HepG2 (cell line): ENCODE results near the gene SEC61G. TPM values are rescaled to one million over a fixed set of nuclear protein-coding genes. Genes with fewer than 3 reads are reported as not detected.
A peak's percentile ranks its signal among the peaks of the same experiment; 100 is the strongest.

Experiments
- CREM ChIP-seq, 2 experiments: sonication (generic) in 1 of 2; formaldehyde crosslinking in 1 of 2; IDR thresholded peaks; 2 replicates each; pipeline versions ENCODE4 v1.4.0 to v1.6.1; 2016 to 2020; ENCODE audit warnings: antibody characterized with exemption in 1 of 2, mild to moderate bottlenecking in 1 of 2, missing genetic modification reagents in 1 of 2
- GABPA ChIP-seq, 2 experiments: IDR thresholded peaks; 2 replicates each; pipeline ENCODE4 v1.6.1; 2011 to 2016; ENCODE audit warnings: low read depth in 2 of 2, low read length in 1 of 2, missing biosample characterization in 1 of 2, missing genetic modification characterization in 1 of 2
- HNF4A ChIP-seq: sonication (generic); formaldehyde crosslinking; IDR thresholded peaks from 2 replicates; pipeline ENCODE4 v1.4.0; 2020; ENCODE audit warnings: missing genetic modification reagents
- JUN ChIP-seq: sonication (generic); formaldehyde crosslinking; IDR thresholded peaks from 2 replicates; pipeline ENCODE4 v1.4.0; 2020; ENCODE audit warnings: mild to moderate bottlenecking, missing genetic modification reagents
- KDM3A ChIP-seq: IDR thresholded peaks from 2 replicates; pipeline ENCODE4 v1.6.1; 2018; ENCODE audit warnings: low read depth, missing compliant biosample characterization
- MEF2D ChIP-seq: sonication (generic); formaldehyde crosslinking; IDR thresholded peaks from 2 replicates; pipeline ENCODE4 v1.5.1; 2020; ENCODE audit warnings: mild to moderate bottlenecking, missing genetic modification reagents
- PPARG ChIP-seq: conservative IDR thresholded peaks from 2 replicates; pipeline ENCODE4 v1.6.1; 2016; ENCODE audit warnings: missing biosample characterization, missing genetic modification reagents
- SMAD1 ChIP-seq: sonication (generic); formaldehyde crosslinking; IDR thresholded peaks from 2 replicates; pipeline ENCODE4 v1.4.0; 2020; ENCODE audit warnings: missing genetic modification reagents, low read depth, mild to moderate bottlenecking, borderline replicate concordance
- SOX13 ChIP-seq, 3 experiments: fragments of 450-650 bp in 1 of 3; sonication (generic) in 1 of 3; formaldehyde crosslinking in 1 of 3; IDR thresholded peaks in 2 of 3; conservative IDR thresholded peaks in 1 of 3; 2 replicates each; pipeline versions ENCODE4 v1.5.0 to v1.6.1; 2016 to 2020; ENCODE audit warnings: antibody characterized with exemption in 1 of 3, mild to moderate bottlenecking in 1 of 3, missing compliant biosample characterization in 1 of 3, missing genetic modification reagents in 1 of 3, moderate library complexity in 1 of 3
- SRF ChIP-seq: IDR thresholded peaks from 2 replicates; pipeline ENCODE4 v1.6.1; 2011; ENCODE audit warnings: mild to moderate bottlenecking, low read depth, low read length, moderate library complexity
- U2AF1 ChIP-seq: fragments of 200-400 bp; formaldehyde crosslinking; optimal IDR thresholded peaks from 2 replicates; pipeline ENCODE3; 2017; ENCODE audit warnings: mild to moderate bottlenecking, low read depth, low read length
- ZFY ChIP-seq: sonication (generic); formaldehyde crosslinking; IDR thresholded peaks from 2 replicates; pipeline ENCODE4 v1.4.0; 2020; ENCODE audit warnings: missing genetic modification reagents
- ZKSCAN1 ChIP-seq: fragments of 150-350 bp; IDR thresholded peaks from 2 replicates; pipeline ENCODE4 v1.6.1; 2014; ENCODE audit warnings: low read length
- ZNF644 ChIP-seq: IDR thresholded peaks from 2 replicates; pipeline ENCODE4 v1.6.1; 2016; ENCODE audit warnings: low read depth
- ZNF672 ChIP-seq: sonication (generic); formaldehyde crosslinking; IDR thresholded peaks from 2 replicates; pipeline ENCODE4 v1.8.1; 2022; ENCODE audit warnings: missing genetic modification reagents
- ZNF790 ChIP-seq: sonication (generic); formaldehyde crosslinking; IDR thresholded peaks from 2 replicates; pipeline ENCODE4 v1.8.0; 2022; ENCODE audit warnings: missing genetic modification reagents, mild to moderate bottlenecking, borderline replicate concordance
- ZNF841 ChIP-seq: sonication (generic); formaldehyde crosslinking; IDR thresholded peaks from 2 replicates; pipeline ENCODE4 v1.8.1; 2023; ENCODE audit warnings: missing genetic modification reagents, borderline replicate concordance
- ZNF891 ChIP-seq: sonication (generic); formaldehyde crosslinking; IDR thresholded peaks from 2 replicates; pipeline ENCODE4 v1.5.0; 2020; ENCODE audit warnings: mild to moderate bottlenecking, missing genetic modification reagents
- polyA plus RNA-seq, 8 experiments: library from polyadenylated mRNA; depleted of rRNA in 3 of 8; stranded (reverse) in 7 of 8; unstranded in 1 of 8; fragments of >200 nt; fragmentation: Illumina TruSeq in 4 of 8; extraction: Trizol in 4 of 8; gene quantifications; 2 replicates each; pipeline versions ENCODE4 v1.2.1 to v1.2.3, GENCODE V29; 2011 to 2016; ENCODE audit warnings: low read depth in 4 of 8, missing spikeins in 1 of 8, mixed read lengths in 1 of 8; ENCODE audit not compliant: insufficient read depth in 1 of 8
- total RNA-seq, 5 experiments: library from RNA; depleted of rRNA; stranded (reverse); fragments of >200 nt; fragmentation: Illumina TruSeq; extraction: Trizol; gene quantifications; 2 replicates each; pipeline ENCODE4 v1.2.3, GENCODE V29; 2016; ENCODE audit warnings: low read depth in 1 of 5
- TF ChIP-seq, protein P1 (sequence below): sonication (generic); formaldehyde crosslinking; IDR thresholded peaks from 2 replicates; pipeline ENCODE4; 2020; ENCODE audit warnings: missing genetic modification reagents, mild to moderate bottlenecking, borderline replicate concordance

Gene SEC61G
- total and polyA plus RNA-seq, 2 of the 13 experiments (the other 11 are each of a cell fraction or from before 2014, with no cell fraction given), result 126 to 328 TPM

DNA sequence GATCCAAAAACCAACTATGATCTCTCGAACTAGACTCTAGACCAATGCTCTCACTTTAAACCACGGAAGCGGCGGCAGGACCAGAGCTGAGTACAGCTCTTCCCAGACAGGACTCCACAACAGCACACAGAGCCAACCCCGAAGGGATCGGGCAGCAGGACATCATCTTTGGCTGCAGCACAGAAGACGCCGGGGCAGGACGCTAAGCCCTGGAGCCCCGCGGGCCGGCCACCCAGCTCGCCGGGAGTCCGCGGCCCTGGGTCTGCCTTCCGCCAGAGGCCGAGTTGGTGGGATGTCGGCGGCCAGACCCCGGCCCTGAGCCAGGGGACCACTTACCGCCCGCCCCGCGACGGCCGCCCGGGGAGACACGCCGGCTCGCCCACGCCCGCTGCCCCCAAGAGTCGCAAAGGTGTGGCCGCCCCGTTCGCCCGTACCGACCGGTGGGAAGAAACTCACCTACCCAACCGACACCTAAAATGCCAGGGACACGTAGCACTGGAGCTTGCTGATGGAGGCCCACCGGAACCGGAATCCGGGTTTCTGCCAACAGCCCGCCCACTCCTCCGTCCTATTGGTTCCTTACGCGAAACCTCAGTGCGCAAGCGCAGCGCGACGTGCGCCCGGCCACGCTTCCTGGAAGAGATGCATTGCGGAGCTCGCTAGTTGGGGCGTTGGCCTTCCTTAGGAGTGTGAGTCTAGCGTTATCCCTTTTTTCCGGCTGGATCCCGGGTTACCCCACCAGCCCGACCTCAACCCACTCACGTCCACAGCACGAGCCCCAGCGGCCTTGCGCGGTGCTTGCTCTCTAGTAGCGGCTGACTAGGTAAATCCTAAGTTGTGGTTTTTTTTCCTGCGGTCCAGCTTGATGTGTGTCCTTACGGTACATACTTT lies at the start of gene SEC61G (continued):
- TF ChIP-seq GABPA (IDR thresholded peaks at IDR 0.05; ENCODE audit: low read depth, low read length) (peak; percentile 96), GABPA (CRISPR knock-in tag; IDR thresholded peaks at IDR 0.05; ENCODE audit: low read depth) (peak; percentile 95), SMAD1 (CRISPR knock-in tag) (no peak; the same call in 1 of the 2 replicates), ZNF644 (no peak), ZNF790 (CRISPR knock-in tag) (peak; percentile 21; the same call in 1 of the 2 replicates), KDM3A (peak; percentile 42; the same call in 1 of the 2 replicates), SRF (no peak), MEF2D (CRISPR knock-in tag) (peak; percentile 23; the same call in 1 of the 2 replicates), JUN (CRISPR knock-in tag) (no peak), SOX13 (IDR thresholded peaks at IDR 0.05) (no peak), SOX13 (CRISPR knock-in tag; conservative IDR thresholded peaks at IDR 0.05 in 1 of 2, IDR thresholded peaks at IDR 0.05 in 1 of 2) (0 out of 4 replicates have a peak, but pooled peaks of 1 of the 2 experiments have one; percentile 54), ZNF672 (no peak), ZNF841 (CRISPR knock-in tag) (no peak), U2AF1 (no peak), ZKSCAN1 (no peak), PPARG (CRISPR knock-in tag) (0 out of 2 replicates have a peak, but pooled peaks have one; percentile 20), HNF4A (CRISPR knock-in tag) (no peak), CREM (IDR thresholded peaks at IDR 0.05) (peak; percentile 77), CREM (CRISPR knock-in tag; IDR thresholded peaks at IDR 0.05) (no peak), ZFY (CRISPR knock-in tag) (peak; percentile 97), ZNF891 (CRISPR knock-in tag) (peak; percentile 94)
- TF ChIP-seq, protein P1, sequence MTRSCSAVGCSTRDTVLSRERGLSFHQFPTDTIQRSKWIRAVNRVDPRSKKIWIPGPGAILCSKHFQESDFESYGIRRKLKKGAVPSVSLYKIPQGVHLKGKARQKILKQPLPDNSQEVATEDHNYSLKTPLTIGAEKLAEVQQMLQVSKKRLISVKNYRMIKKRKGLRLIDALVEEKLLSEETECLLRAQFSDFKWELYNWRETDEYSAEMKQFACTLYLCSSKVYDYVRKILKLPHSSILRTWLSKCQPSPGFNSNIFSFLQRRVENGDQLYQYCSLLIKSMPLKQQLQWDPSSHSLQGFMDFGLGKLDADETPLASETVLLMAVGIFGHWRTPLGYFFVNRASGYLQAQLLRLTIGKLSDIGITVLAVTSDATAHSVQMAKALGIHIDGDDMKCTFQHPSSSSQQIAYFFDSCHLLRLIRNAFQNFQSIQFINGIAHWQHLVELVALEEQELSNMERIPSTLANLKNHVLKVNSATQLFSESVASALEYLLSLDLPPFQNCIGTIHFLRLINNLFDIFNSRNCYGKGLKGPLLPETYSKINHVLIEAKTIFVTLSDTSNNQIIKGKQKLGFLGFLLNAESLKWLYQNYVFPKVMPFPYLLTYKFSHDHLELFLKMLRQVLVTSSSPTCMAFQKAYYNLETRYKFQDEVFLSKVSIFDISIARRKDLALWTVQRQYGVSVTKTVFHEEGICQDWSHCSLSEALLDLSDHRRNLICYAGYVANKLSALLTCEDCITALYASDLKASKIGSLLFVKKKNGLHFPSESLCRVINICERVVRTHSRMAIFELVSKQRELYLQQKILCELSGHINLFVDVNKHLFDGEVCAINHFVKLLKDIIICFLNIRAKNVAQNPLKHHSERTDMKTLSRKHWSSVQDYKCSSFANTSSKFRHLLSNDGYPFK (CRISPR knock-in tag), result peak; percentile 85; the same call in 1 of the 2 replicates
